NCI-H2227 treated with DMSO at 0.1 percent for 48 hours (cell line): Measurements from ENCODE around the gene CYP19A1.

ENCODE experiments used
- DNase-seq: peaks from one replicate; lab custom pipeline; 2025; lab: John Stamatoyannopoulos, UW

CYP19A1 gene

GRCh38 chr15:51338496-51338895 lies at the start of gene CYP19A1:
Gene CYP19A1 (minus strand): TSS chr15:51338596. CDS start chr15:51242912, 95,684 bp downstream.
- DNase-seq, result no peak

GRCh38 chr15:51387699-51388041 lies 49.3 kb upstream of the CYP19A1 start:
- DNase-seq, result no peak

GRCh38 chr15:51386960-51387698 lies 48.7 kb upstream of the CYP19A1 start:
- DNase-seq, result no peak

- DNase-seq, result no peak
Observed at GRCh38 chr15:51386486-51386885, 48.1 kb upstream of the CYP19A1 start.

GRCh38 chr15:51386029-51386428 lies 47.6 kb upstream of the CYP19A1 start:
- no peak for DNase-seq

GRCh38 chr15:51382787-51383186 lies 44.4 kb upstream of the CYP19A1 start:
- DNase-seq, result peak; percentile 31

GRCh38 chr15:51380999-51381806 lies 42.8 kb upstream of the CYP19A1 start:
- peak; percentile 51 for DNase-seq

- DNase-seq, result no peak
Observed at GRCh38 chr15:51379390-51379789, 41.0 kb upstream of the CYP19A1 start.

- DNase-seq, result no peak
Observed at GRCh38 chr15:51378406-51378805, 40.0 kb upstream of the CYP19A1 start.

GRCh38 chr15:51377038-51377786 lies 38.8 kb upstream of the CYP19A1 start:
- DNase-seq, result no peak

- DNase-seq, result no peak
Observed at GRCh38 chr15:51375966-51376640, 37.7 kb upstream of the CYP19A1 start.

GRCh38 chr15:51374131-51374530 lies 35.7 kb upstream of the CYP19A1 start:
- DNase-seq, result no peak

- no peak for DNase-seq
Observed at GRCh38 chr15:51371266-51371665, 32.9 kb upstream of the CYP19A1 start.

GRCh38 chr15:51369451-51369761 lies 31.0 kb upstream of the CYP19A1 start:
- DNase-seq, result no peak

GRCh38 chr15:51368751-51369450 lies 30.5 kb upstream of the CYP19A1 start:
- DNase-seq, result no peak

GRCh38 chr15:51368307-51368706 lies 29.9 kb upstream of the CYP19A1 start:
- no peak for DNase-seq

GRCh38 chr15:51367322-51367976 lies 29.1 kb upstream of the CYP19A1 start:
- DNase-seq, result no peak

- no peak for DNase-seq
Observed at GRCh38 chr15:51366920-51367319, 28.5 kb upstream of the CYP19A1 start.

GRCh38 chr15:51366071-51366470 lies 27.7 kb upstream of the CYP19A1 start:
- no peak for DNase-seq

- no peak for DNase-seq
Observed at GRCh38 chr15:51365417-51365816, 27.0 kb upstream of the CYP19A1 start.

GRCh38 chr15:51363383-51363782 lies 25.0 kb upstream of the CYP19A1 start:
- no peak for DNase-seq
